Endothelial cell (in vitro differentiated cells): ENCODE data around the gene TOP3A. TPM values are rescaled to one million over a fixed set of nuclear protein-coding genes. Genes with fewer than 3 reads are reported as not detected.
A peak's percentile ranks its signal among the peaks of the same experiment; 100 is the strongest.

ENCODE experiments used
- DNase-seq: peaks from one replicate; pipeline ENCODE4 v3.0.0; 2021; ENCODE audit warnings: low spot score
- H3K27ac Mint-ChIP-seq: one replicate; pipeline ENCODE4 v1.8.0; 2021; ENCODE audit warnings: mixed read lengths, inconsistent platforms; ENCODE audit not compliant: unreplicated experiment
- H3K27me3 Mint-ChIP-seq: one replicate; pipeline ENCODE4 v1.8.0; 2021; ENCODE audit warnings: mild to moderate bottlenecking, moderate library complexity, mixed read lengths, inconsistent platforms; ENCODE audit not compliant: unreplicated experiment
- H3K36me3 Mint-ChIP-seq: one replicate; pipeline ENCODE4 v1.8.0; 2021; ENCODE audit warnings: mild to moderate bottlenecking, low read depth, mixed read lengths, inconsistent platforms; ENCODE audit not compliant: unreplicated experiment
- H3K4me1 Mint-ChIP-seq: one replicate; pipeline ENCODE4 v1.8.0; 2021; ENCODE audit warnings: mild to moderate bottlenecking, mixed read lengths, inconsistent platforms; ENCODE audit not compliant: unreplicated experiment
- H3K4me3 Mint-ChIP-seq: one replicate; pipeline ENCODE4 v1.8.0; 2021; ENCODE audit warnings: mild to moderate bottlenecking, mixed read lengths, inconsistent platforms; ENCODE audit not compliant: unreplicated experiment
- H3K9me3 Mint-ChIP-seq: one replicate; pipeline ENCODE4 v1.8.0; 2021; ENCODE audit warnings: mixed read lengths, inconsistent platforms; ENCODE audit not compliant: unreplicated experiment
- total RNA-seq: library from RNA; stranded (reverse); fragmentation: NEBNext Ultra II Directional; extraction: Animal tissue kit (Norgen Biotek cat#: 25700); gene quantifications from one replicate; pipeline ENCODE4 v1.2.1, GENCODE V29; 2021; ENCODE audit not compliant: unreplicated experiment
- TF ChIP-seq, protein P1 (sequence below): fragments of 200-600 bp; sonication (generic); IDR thresholded peaks from one replicate; pipeline ENCODE4 v1.5.0; 2021; ENCODE audit warnings: antibody characterized with exemption; ENCODE audit not compliant: unreplicated experiment

Gene TOP3A
- total RNA-seq, 1 donor from 2014 or later = 39.2 TPM

GRCh38 chr17:18261146-18261515 is 53.7 kb downstream of the TOP3A start:
- H3K27ac Mint-ChIP-seq = no peak overlapping the region
- TF ChIP-seq, protein P1, sequence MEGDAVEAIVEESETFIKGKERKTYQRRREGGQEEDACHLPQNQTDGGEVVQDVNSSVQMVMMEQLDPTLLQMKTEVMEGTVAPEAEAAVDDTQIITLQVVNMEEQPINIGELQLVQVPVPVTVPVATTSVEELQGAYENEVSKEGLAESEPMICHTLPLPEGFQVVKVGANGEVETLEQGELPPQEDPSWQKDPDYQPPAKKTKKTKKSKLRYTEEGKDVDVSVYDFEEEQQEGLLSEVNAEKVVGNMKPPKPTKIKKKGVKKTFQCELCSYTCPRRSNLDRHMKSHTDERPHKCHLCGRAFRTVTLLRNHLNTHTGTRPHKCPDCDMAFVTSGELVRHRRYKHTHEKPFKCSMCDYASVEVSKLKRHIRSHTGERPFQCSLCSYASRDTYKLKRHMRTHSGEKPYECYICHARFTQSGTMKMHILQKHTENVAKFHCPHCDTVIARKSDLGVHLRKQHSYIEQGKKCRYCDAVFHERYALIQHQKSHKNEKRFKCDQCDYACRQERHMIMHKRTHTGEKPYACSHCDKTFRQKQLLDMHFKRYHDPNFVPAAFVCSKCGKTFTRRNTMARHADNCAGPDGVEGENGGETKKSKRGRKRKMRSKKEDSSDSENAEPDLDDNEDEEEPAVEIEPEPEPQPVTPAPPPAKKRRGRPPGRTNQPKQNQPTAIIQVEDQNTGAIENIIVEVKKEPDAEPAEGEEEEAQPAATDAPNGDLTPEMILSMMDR = no peak
- H3K9me3 Mint-ChIP-seq = no peaks in the 10 kb centered on the region
- peaks cover 12% of the 10 kb centered on the region for H3K27me3 Mint-ChIP-seq
- peaks cover 15% of the 10 kb centered on the region for H3K4me1 Mint-ChIP-seq
- peak overlapping the region; percentile 89 for H3K4me3 Mint-ChIP-seq
- no peak for DNase-seq
- peaks cover 4% of the 10 kb centered on the region for H3K36me3 Mint-ChIP-seq

- peak; percentile 87 for DNase-seq
- H3K36me3 Mint-ChIP-seq = peaks cover 4% of the 10 kb centered on the region
- H3K9me3 Mint-ChIP-seq = no peaks in the 10 kb centered on the region
- TF ChIP-seq, protein P1 = no peak
- H3K4me1 Mint-ChIP-seq = peaks cover 15% of the 10 kb centered on the region
- H3K4me3 Mint-ChIP-seq = peak within 1 kb of the TSS; percentile 89
- no peak within 1 kb of the TSS for H3K27ac Mint-ChIP-seq
- H3K27me3 Mint-ChIP-seq = peaks cover 12% of the 10 kb centered on the region
These were observed 54.3 kb downstream of the TOP3A start, which contains the start of gene MIEF2 for GRCh38 chr17:18260332-18261145. MIEF2 (plus strand) TSS chr17:18260662; CDS start chr17:18262721, 2,059 bp downstream.

DNA sequence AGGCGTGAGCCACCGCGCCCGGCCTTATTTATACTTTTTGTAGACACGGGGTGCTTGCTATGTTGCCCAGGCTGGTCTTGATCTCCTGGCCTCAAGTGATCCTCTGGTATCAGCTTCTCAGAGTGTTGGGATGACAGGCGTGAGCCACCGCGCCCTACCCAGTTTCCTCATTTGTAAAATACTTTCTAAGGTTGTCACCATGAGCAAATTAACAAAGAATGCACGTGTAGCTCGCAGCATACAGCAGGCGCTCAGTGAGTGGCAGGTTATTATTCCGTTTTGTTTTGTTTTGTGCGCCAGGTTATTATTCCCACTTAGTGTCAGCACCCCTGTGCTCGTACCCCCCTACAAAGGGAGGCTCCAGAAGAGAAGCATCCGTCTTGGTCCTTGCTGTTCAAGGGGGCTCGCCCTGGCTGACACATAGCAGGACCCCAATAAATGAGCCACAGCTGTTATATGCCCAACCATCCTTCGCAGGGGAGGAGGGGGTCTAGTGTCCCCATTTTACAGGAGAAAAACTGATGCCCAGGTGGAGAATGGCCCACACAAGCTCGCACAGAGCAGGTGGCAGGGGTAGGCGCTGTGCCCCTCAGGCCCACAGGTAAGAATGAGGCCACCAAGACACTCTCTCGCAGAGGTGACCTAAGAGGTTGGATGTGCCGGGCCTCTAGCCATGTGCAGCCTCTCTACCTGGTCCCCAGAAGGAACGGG is 55.0 kb downstream of the TOP3A start:
- Mint-ChIP-seq H3K4me1 (peaks cover 15% of the 10 kb centered on the region), H3K27me3 (peaks cover 12% of the 10 kb centered on the region), H3K4me3 (peak overlapping the region; percentile 85), H3K36me3 (peaks cover 4% of the 10 kb centered on the region), H3K9me3 (no peaks in the 10 kb centered on the region), H3K27ac (no peak overlapping the region)
- no peak for DNase-seq
- TF ChIP-seq, protein P1 = no peak

GRCh38 chr17:18258356-18259038 is 56.3 kb downstream of the TOP3A start, which contains the start of gene FLII:
FLII (minus strand) TSS chr17:18258738; CDS start chr17:18258690, 48 bp downstream.
- peak within 1 kb of the TSS; percentile 97 for H3K4me3 Mint-ChIP-seq
- TF ChIP-seq, protein P1 = no peak
- peak; percentile 50 for DNase-seq
- H3K4me1 Mint-ChIP-seq = peaks cover 15% of the 10 kb centered on the region
- H3K36me3 Mint-ChIP-seq = peaks cover 4% of the 10 kb centered on the region
- H3K27ac Mint-ChIP-seq = peak within 1 kb of the TSS; percentile 89
- H3K9me3 Mint-ChIP-seq = no peaks in the 10 kb centered on the region
- peaks cover 12% of the 10 kb centered on the region for H3K27me3 Mint-ChIP-seq
